HG02970 (cell line): ENCODE results near the gene STAP1.
A peak's percentile ranks its signal among the peaks of the same experiment; 100 is the strongest.

Experiments used
- ATAC-seq: cut with Tn5 transposase; IDR thresholded peaks from one replicate; pipeline ENCODE4 v1.9.1; 2021; ENCODE audit warnings: mild to moderate bottlenecking, moderate library complexity, moderate number of reproducible peaks; ENCODE audit not compliant: unreplicated experiment, low FRiP score

STAP1 gene

DNA sequence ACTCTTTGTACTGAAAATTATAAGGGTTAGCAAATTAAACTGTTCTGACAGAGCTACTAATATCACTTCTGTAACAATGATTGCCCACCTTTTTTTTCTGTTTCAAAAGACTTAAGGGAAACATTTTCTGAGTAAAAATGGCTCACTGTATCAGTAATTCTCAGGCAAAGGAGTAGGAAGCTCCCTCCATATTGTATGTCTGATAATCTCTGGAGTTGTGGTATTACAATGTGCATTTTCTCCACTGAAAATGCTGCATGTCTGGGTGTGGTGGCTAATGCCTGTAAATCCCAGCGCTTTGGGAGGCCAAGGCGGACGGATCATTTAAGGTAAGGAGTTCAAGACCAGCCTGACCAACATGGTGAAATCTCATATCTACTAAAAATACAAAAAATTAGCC is 4.4 kb upstream of the STAP1 start:
- no peak for ATAC-seq

DNA sequence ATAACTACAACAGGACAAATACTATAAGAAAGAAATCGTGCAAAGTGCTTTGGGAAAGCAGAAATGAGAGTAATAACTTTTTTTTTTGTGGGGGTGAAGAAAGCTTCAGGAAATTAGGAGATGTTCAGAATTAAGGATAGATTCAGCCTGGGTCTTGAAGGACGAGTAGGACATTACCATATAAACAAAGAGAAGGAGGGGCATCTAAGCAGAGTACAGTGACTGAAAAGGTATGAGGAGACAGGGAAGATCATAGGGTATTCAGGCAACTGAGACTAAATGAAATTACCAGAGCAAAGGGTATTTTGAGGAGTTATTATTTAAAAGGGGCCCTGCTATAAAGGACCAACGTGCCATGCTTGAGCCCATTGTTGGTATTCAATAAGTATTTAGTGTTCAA is 3.1 kb upstream of the STAP1 start:
- ATAC-seq: no peak

DNA sequence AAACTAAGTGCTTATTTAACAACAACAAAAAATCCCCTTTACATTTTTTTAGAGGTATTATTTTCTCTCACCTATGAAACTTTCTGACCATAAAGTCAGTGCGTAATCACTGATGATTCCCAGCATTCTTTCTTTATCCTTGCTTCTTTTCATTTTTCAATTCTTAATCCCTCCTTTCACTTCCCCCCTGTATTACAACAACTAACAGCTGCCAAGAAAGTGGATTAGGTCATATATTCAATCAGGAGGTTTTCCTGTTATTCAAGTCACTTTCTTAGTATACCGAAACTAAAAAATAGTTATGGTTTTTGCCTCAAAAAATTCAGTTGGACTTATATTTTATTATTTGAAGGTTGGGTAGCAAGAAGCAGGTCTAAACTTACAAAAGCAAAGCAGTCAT is 2.1 kb upstream of the STAP1 start:
- ATAC-seq: no peak

DNA sequence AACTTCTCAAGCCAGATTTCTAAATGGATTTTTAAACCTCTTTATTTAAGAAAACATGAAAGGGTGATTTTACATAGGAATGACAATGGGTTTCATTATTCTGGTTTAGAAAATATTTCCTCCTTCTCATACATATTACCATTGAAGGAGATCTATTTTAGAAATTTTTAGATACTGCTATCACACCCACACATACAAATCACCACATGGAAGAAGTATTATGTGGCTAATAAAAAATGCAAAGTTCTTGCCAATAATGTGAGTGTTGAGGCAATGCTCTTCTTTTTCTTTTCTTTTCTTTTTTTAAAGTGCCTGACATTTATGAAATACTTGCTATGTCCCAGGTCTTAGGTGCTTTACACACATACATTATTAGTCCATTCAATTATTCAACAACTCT is 6.8 kb downstream of the STAP1 start:
- no peak for ATAC-seq

DNA sequence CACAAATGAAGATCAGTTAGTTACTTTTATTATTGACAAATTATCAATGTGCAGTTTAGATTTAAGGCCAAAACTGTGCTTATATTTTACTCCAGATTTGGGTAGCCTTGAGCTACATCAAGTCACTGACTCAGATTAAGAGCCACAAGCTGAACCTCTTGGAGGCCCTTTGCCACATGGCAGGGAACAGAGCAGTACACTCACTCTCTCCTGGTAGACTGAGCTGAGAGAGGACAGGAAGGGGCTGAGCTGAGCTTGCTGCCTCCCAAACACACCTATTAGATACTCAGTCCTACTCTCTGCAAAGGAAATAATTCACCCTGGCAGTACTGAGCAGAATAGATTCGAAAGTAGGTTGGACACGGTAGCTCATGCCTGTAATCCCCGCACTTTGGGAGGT is 7.8 kb downstream of the STAP1 start:
- ATAC-seq: no peak

DNA sequence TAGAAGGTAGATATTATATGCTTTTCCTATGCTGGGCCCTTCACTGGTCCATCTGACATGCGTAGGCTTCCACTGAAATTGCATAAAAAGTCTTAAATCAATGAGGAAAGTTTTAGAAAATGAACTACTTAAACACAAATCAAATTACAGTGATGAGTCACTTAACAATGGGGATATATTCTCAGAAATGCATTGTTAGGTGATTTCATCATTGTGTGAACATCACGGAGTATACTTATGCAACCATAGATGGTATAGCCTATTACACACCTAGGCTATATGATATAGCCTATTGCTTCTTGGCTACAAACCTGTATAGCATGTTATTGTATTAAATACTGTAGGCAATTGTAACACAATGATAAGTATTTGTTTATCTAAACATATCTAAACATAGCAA is 10.3 kb downstream of the STAP1 start:
- ATAC-seq: no peak

DNA sequence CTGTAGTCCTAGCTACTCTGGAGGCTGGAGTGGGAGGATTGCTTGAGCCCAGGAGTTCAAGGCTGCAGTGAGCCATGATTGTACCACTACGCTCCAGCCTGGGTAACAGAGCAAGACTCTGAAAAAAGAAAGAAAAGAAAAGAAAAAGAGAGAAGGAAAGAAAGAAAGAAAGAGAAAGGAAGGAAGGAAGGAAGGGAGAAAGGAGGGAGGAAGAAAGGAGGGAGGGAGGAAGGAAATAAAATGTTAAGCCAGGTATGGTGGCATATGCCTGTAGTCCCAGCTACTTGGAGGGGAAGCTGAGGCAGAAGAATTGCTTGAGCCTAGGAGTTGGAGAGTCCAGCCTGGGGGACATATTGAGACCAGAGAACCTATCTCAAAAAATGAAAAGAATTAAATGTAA is 12.0 kb downstream of the STAP1 start:
- ATAC-seq: no peak

DNA sequence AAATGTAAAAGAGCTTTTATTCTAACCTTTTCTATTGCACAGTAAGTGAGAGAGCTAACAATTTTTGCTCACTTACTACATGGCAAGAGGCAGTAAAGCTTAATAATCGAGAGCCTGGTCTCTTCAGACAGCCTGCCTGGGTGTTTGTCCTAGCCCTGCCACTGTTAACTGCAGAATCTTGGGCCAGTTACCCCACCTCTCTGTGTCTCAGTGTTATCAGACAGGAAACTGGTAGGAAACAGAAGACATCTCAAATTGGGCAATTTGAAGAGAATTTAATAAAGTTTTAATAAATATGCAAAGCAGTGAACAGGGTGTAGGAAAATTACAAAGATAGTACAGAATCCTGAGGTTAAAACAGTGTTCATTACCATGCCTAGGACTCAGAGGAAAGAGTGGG is 13.4 kb downstream of the STAP1 start:
- no peak for ATAC-seq

DNA sequence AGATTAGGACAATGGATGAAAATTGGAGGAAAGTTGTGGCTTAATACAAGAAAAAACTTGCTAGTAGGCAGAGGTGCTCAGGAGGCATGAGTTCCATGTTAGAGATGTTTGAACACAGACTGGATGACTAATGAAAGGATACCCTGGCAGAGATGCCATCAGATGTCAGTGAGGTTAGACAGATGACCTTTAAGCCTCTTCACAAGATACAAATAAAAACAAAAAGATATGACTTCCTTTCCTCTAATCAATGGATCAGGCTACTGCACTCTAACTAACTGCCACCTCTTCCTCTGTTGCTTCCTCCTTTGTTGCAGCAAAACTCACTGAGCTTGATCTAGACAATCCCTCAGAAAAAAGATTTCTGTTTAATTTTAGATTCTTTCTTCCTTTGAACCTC is 14.7 kb downstream of the STAP1 start:
- ATAC-seq: no peak

DNA sequence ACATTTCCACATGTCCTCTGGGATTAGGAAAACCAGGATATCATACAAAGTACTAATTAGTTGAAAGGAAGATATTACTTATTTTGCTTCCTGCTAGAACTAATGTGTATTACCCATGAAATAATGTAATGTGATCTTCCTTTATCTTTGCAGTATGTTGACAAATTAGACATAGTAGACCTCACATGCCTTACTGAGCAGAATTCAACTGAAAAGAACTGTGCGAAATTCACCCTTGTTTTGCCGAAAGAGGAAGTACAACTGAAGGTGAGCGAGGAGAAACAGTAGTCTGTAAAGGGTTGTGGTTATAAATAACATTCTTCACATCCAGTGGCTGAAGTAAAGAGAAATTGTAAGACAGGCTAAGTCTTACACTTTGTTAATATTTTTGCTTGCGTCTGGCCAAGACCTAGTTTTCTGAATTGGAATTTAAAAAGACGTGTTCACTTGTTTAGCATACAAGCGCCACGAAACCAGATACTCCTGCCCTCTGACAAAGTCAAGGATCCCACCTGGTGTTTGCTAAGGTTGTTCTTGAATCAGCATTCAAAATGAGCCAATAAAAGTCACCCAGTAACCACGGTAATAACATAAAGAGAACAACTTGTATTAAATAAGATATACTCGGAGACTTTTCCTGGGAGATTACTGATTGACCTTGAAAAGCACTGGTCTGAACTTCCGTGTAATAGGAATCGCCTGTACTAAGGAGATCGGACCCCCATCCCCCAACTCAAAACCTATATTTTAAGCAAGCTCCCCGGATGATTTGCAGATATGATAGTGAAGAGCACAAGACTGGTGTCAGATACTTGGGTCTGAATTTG is 16.9 kb downstream of the STAP1 start:
- ATAC-seq: peak; percentile 86

DNA sequence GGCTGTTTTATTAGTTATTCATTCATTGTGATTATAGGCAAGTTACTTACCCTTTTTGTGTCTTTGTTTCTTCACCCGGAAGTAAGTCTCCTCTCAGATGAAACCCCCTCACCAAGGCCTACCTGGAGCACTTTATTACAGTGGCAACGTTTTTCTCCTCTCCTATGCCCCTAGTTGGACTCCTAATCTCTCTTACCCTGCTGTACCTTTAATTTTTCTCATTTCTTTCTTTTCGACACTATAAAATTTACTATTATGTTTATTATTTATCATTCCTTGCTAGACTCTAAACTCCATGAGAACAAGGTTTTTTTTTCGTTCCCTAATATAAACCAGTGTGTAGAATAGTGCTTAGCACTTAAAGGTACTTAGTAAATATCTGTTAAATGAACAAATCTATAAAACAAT is 17.5 kb downstream of the STAP1 start:
- ATAC-seq: no peak

DNA sequence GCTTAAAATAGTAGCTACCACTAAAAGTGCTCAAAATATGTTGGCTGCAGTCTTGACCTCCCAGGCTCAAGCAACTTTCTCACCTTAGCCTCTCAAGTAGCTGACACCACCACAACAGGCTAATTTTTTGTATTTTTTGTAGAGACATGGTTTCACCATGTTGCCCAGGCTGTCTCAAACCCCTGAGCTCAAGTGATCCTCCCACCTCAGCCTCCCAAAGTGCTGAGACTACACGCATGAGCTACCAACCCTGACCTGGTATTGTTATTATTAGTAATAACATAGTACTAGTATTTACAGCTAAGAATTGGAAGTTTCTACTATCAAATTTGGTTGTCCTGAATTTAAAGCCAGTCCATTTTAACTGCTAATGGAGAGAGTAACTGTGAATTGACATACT is 18.0 kb downstream of the STAP1 start:
- no peak for ATAC-seq

DNA sequence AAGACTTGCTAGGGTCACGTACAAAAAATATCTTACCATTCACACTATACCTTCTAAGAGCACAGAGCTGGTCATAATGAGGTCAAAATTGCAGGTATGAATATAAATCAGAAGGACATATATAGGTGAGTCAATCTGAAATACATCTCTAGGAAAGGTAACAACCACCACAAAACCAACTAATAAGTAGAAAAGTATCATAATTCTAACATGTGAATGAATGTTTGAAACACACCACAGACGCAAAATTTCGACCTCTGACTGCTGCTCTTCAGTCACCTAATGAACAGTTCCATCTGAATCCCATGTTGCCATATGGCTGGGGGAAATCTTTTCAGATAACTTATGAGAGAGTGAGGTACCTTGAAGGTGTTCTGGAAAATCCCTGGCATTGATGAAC is 22.1 kb downstream of the STAP1 start:
- ATAC-seq: no peak

DNA sequence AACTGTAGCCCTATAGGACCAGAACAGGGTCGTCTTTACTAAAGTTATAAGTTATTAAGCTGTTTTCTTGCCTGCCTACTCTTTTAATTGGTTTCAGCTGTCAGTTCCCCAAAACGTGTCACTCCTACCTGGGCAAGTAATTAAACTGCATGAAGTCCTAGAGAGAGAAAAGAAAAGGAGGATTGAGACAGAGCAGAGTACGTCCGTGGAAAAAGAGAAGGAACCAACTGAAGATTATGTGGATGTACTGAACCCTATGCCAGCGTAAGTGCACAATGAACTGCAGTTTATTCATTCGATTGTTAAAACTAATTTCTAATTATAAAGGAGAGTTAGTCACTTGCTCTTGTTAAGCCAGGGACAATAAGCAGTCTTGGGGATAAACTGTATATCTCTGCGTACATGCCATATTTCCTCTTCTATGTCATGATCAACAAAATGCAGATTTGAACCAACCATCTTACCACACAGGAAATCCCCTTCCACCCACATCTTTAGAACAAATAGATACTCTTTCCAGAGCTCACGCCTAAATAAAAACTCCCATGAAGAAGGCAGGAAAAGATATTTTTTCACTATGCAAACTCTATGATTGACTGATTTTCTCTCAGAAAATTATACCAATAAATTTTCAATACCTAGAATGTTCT is 22.8 kb downstream of the STAP1 start:
- no peak for ATAC-seq

DNA sequence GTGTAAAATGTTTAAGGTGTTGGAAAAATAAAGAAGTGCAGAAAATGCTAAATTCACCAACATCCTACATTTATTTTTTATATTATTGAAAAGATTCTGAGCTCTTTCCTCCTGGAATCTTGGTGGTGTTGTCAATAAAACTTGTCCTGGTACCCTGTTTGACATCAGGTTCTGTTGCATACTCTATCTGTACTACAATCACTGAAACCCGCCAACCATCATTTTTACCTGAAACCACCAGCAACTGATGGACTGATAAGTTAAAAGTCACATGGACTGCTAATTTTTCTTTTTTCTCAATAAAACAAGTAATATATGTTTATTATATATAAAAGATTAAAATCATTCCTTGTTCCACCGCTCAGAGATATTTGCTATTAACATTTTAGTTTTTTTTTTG is 23.4 kb downstream of the STAP1 start:
- ATAC-seq: no peak

DNA sequence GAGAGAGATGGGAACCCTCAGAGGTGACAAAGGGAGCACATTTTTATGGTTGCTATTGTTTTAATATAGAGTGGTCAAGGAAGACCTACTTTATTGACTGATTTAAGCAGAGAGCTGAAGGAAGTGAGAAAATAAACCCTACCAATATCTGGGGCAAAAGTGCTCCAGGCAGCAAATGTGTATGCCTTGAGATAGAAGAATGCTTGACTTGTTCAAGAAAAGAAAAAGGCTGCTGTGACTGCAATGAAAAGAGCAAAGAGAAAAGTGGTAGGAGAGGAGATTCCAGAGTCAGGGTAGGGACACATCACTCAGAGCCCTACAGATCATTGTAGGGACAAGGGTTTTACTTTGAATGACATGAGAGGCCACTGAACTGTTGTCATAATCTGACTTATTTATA is 26.0 kb downstream of the STAP1 start:
- ATAC-seq: no peak

DNA sequence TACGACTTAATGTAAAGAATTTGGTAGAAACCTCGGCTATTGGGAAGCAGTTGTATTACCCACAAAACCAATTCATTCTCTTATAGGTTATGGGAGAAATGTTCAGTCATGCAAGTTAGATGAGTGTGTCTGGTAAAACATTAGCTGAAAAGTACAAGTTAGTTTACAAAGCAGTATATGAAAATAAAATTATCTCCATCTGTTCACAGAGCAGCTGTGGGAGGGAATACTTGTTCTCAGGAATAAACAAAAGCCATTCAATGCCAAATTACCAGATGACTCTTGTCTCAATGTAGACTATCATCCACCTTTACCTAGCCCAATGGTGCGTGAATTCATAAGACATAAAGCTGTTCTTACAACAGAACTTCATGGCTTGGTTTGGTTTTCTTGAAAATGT is 28.6 kb downstream of the STAP1 start:
- ATAC-seq: no peak

DNA sequence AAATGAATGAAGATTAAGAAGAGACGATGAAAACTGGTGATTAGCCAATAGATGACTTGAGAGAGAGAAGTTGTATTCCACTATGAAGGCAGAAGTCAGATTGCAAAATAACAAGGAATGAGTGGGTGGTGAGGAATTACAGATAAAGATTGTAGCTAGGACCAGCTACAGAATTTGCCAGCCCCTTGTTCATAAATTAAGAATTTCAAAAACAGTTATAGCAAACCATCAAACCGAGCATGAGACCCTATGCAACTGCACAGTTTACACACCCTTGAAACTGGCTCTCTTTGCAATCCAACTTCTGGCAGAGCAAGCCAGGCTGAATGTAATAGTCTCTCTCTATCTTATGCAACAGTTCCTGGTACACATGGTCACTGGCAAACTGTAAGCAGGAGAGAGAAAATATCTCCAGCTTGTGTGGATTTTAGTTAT is 35.2 kb downstream of the STAP1 start:
- ATAC-seq: no peak

DNA sequence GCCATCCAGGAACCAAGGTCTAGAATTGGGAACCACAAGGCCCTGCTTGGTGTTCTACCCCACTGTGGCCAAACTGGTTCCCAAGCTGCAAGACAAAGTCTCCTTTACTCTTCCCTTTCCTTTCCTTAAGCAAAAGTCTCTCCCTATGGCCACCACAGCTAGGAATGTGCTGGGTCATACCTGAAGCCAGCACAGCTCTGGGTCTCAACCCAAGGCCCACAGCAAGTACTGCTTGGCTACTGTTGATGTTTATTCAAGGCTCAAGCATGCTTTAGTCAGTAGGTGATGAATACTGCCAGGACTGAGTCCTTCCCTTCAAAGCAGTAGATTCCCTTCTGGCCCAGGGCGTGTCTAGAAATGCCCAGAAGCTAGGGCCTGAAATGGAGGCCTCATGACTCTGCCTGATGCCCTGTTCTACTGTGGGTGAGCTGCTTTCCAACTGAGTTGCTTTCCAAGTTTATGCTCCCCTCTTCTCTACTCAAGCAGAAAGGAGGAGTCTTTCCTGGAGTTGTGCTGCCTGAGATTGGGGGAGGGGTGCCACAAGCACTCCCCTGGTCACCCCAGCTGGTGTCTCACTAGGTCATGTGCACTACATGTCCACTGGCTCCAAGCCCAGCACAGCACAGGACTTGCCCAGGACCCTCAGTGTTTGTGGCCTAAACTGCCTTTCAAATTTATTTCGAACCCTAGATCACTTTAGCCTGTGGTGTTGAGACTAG is 44.9 kb downstream of the STAP1 start:
- no peak for ATAC-seq

DNA sequence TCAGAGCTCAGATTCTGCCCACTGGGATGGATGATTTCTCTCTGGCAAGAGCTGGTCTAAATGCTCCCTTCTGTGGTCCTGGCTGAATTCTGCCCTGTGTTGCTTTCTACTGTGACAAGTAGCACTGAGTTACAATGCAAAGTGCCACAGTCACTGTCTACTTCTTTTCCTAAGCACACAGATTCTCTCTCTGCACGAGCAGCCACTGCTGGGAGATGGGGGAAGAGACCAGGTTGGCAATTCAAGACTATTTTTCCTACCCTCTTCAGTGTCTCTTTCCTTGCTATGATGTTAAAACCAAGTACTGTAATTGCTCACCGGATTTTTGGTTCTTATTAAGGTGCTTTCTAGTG is 45.5 kb downstream of the STAP1 start:
- no peak for ATAC-seq

DNA sequence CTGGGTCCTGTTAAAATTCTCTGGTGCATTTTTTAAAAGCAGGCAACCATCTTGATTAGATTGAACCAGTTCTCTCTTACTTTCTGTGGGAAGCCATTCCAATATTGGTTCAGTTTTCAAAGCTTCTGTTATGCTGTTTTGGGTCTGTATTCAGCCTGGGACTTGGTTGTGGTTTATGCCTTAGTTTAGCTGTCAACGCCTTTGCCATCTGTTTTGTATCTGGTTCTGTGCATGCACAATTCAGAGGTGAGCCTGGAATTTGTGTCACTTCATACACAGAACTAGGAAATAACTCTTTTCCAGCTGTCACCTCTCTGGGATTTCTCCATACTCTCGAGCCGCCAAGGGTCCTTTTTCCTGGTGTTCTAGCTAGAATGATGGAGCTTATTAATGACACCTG is 46.2 kb downstream of the STAP1 start:
- ATAC-seq: no peak

DNA sequence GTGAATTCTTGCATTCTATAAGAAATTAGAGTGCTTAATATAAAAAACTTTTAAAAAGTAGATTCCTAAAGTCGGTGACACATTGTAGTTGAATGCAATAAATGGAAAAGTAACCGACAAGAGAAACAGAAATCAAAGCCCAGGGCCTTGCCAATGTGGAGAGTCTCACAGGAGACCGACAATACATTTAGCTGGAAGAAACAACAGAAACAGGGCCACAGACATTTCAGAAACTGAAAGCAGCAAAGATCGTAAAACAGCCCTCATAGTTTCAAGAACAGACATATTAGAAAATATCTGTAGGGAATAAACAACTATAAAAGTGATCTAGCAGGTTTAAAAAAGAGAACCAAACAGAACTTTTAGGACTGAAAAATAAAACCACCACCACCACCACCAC is 49.5 kb downstream of the STAP1 start:
- ATAC-seq: no peak
